Measurements from ENCODE around the gene CACNA1F. TPM values are rescaled to one million over a fixed set of nuclear protein-coding genes. Genes with fewer than 3 reads are reported as not detected.

CACNA1F gene
- total RNA-seq, 1 experiment from 2014 or later = not detected

GRCh38 chrX:49251325-49251724 is 18.2 kb upstream of the CACNA1F start:
- intact Hi-C loops (cut with micrococcal nuclease; ENCODE audit: unreplicated experiment) (no loop called here), in situ Hi-C loops (cut with HindIII; ENCODE audit: low pct_unique_long_range_greater_than_20kb, low sequenced_read_pairs) (no loop called here)
- Histone ChIP-seq H3K27ac (ENCODE audit: low read length) (no peak overlapping the region), H3K36me3 (ENCODE audit: control insufficient read depth, insufficient read depth, low read length) (no peaks in the 10 kb centered on the region), H3K4me3 (ENCODE audit: low read depth in 2 of 2, low read length in 2 of 2) (no peak overlapping the region), H3K27me3 (ENCODE audit: control insufficient read depth, insufficient read depth, low read length) (no peaks in the 10 kb centered on the region), H3K4me1 (ENCODE audit: control insufficient read depth, insufficient read depth, low read length) (no peaks in the 10 kb centered on the region), H3K9me3 (ENCODE audit: control insufficient read depth, insufficient read depth, low read depth, low read length) (no peaks in the 10 kb centered on the region)
- BruUV-seq (replicated peaks) = no TSS peak
- TF ChIP-seq SIN3A (IDR thresholded peaks at IDR 0.05; ENCODE audit: borderline replicate concordance, insufficient read depth, low read depth, low read length) = no peak
- TF ChIP-seq POLR2AphosphoS5 (IDR thresholded peaks at IDR 0.05; ENCODE audit: low read depth, low read length) = no peak
- TF ChIP-seq CTCF (IDR thresholded peaks at IDR 0.05) = no peak
- TF ChIP-seq TCF7L2 (IDR thresholded peaks at IDR 0.05; ENCODE audit: low read depth, low read length) = no peak
- TF ChIP-seq REST (IDR thresholded peaks at IDR 0.05; ENCODE audit: insufficient read depth in 1 of 2, low read depth in 2 of 2, low read length in 1 of 2) = no peak
- DNase-seq (ENCODE audit: low read depth, low spot score) = no peak
- POLR2A ChIA-PET = no interaction called here
- no peak for ATAC-seq
- CTCF ChIA-PET = interaction anchor here (0.6 kb wide), 1 partner anchor 10 kb away, joined by 3 read pairs; no protein-coding TSS in a partner anchor

- Histone ChIP-seq H3K4me3 (ENCODE audit: low read depth in 2 of 2, low read length in 2 of 2) (no peak overlapping the region), H3K9me3 (ENCODE audit: control insufficient read depth, insufficient read depth, low read depth, low read length) (no peaks in the 10 kb centered on the region), H3K27me3 (ENCODE audit: control insufficient read depth, insufficient read depth, low read length) (no peaks in the 10 kb centered on the region), H3K27ac (ENCODE audit: low read length) (no peak overlapping the region), H3K4me1 (ENCODE audit: control insufficient read depth, insufficient read depth, low read length) (no peaks in the 10 kb centered on the region), H3K36me3 (ENCODE audit: control insufficient read depth, insufficient read depth, low read length) (no peaks in the 10 kb centered on the region)
- POLR2A ChIA-PET = no interaction called here
- intact Hi-C loops (cut with micrococcal nuclease; ENCODE audit: unreplicated experiment) (no loop called here), in situ Hi-C loops (cut with HindIII; ENCODE audit: low pct_unique_long_range_greater_than_20kb, low sequenced_read_pairs) (no loop called here)
- TF ChIP-seq REST (IDR thresholded peaks at IDR 0.05; ENCODE audit: insufficient read depth in 1 of 2, low read depth in 2 of 2, low read length in 1 of 2) = no peak
- no peak for TF ChIP-seq CTCF (IDR thresholded peaks at IDR 0.05)
- TF ChIP-seq TCF7L2 (IDR thresholded peaks at IDR 0.05; ENCODE audit: low read depth, low read length) = no peak
- no peak for TF ChIP-seq SIN3A (IDR thresholded peaks at IDR 0.05; ENCODE audit: borderline replicate concordance, insufficient read depth, low read depth, low read length)
- TF ChIP-seq POLR2AphosphoS5 (IDR thresholded peaks at IDR 0.05; ENCODE audit: low read depth, low read length) = no peak
- ATAC-seq = no peak
- CTCF ChIA-PET = no interaction called here
- no peak for DNase-seq (ENCODE audit: low read depth, low spot score)
- no TSS peak for BruUV-seq (replicated peaks)
These were observed 17.4 kb upstream of the CACNA1F start for GRCh38 chrX:49250578-49250977.
